ENCODE data around the gene SZRD1. TPM values are rescaled to one million over a fixed set of nuclear protein-coding genes. Genes with fewer than 3 reads are reported as not detected.
A peak's percentile ranks its signal among the peaks of the same experiment; 100 is the strongest.

SZRD1 gene
- total and polyA plus RNA-seq, 9 of the 15 experiments (the other 6 are each of a cell fraction or from before 2014, with no cell fraction given) = 3.9 to 149 (median 82.5) TPM

- Histone ChIP-seq H3K4me2 (ENCODE audit: insufficient read depth, low read length) (peak overlapping the region; percentile 75), H3K36me3 (ENCODE audit: control insufficient read depth, insufficient read depth, low read length) (peaks cover 57% of the 10 kb centered on the region), H3K4me1 (replicated peaks in 1 of 2; ENCODE audit: control insufficient read depth in 2 of 2, insufficient read depth in 2 of 2, low read length in 2 of 2) (peaks cover 37 to 45% of the 10 kb centered on the region in 2 experiments), H3K9me3 (replicated peaks; ENCODE audit: control insufficient read depth, insufficient read depth, low read depth, low read length) (no peaks in the 10 kb centered on the region), H3K9me1 (ENCODE audit: control insufficient read depth, insufficient read depth, low read length) (peaks cover 3% of the 10 kb centered on the region), H3K27ac (ENCODE audit: extremely low read depth, low read depth, low read length) (peak overlapping the region; percentile 45; the same call in 1 of the 3 replicates), H4K20me1 (replicated peaks; ENCODE audit: control insufficient read depth, insufficient read depth, low read length) (no peaks in the 10 kb centered on the region; the same call in 1 of the 2 replicates), H3K79me2 (ENCODE audit: control insufficient read depth, insufficient read depth, low read length) (peaks cover 51% of the 10 kb centered on the region), H3K9ac (ENCODE audit: insufficient read depth in 1 of 2, low read depth in 2 of 2, low read length in 2 of 2) (peak overlapping the region; percentile 57; a peak in 1 of 4 replicates), H3K4me3 (no peak overlapping the region), H3K27me3 (ENCODE audit: control insufficient read depth in 2 of 2, insufficient read depth in 2 of 2, low read length in 2 of 2) (no peaks in the 10 kb centered on the region), H2AFZ (ENCODE audit: low read depth, low read length) (no peak overlapping the region)
- TF ChIP-seq NFIX (CRISPR knock-in tag; IDR thresholded peaks at IDR 0.05; ENCODE audit: low read depth) (peak; percentile 18; the same call in 1 of the 2 replicates), BCLAF1 (IDR thresholded peaks at IDR 0.05; ENCODE audit: borderline replicate concordance in 1 of 2, control insufficient read depth in 1 of 2, low read depth in 2 of 2, low read length in 1 of 2) (no peak)
- FAIRE-seq (no peak), DNase-seq (ENCODE audit: extremely low read depth in 1 of 4, low spot score in 3 of 4) (peak in 2 of 4 experiments; percentile 12 to 30), ATAC-seq (no peak)
- no TSS peak for BruUV-seq (replicated peaks)
- in situ Hi-C loops (cut with MboI) = loop anchor here (25.0 kb wide), 1 partner anchor 419 kb away; no protein-coding TSS in a partner anchor
- ChIA-PET POLR2A (interaction anchor here (0.6 to 1.3 kb wide), 3 partner anchors 8 to 497 kb away, joined by 3 to 7 read pairs (median 5); no protein-coding TSS in a partner anchor), CTCF (ENCODE audit: low intra/inter-chr PET ratio) (interaction anchor here (0.5 kb wide), 1 partner anchor 356 kb away, joined by 5 read pairs; no protein-coding TSS in a partner anchor)
- intact Hi-C loops (cut with micrococcal nuclease) = loop anchor here (5.0 kb wide), 2 partner anchors 169 to 509 kb away; partner anchors contain the start of gene NBPF1
- WGBS (ENCODE audit: insufficient coverage, low coverage, missing lambda C conversion rate) = 30% methylated on average over 2 of the region's 2 CpGs
Measured at GRCh38 chr1:16442941-16443340, 75.9 kb downstream of the SZRD1 start.
